ENCODE data around the gene RAB11FIP4. TPM values are rescaled to one million over a fixed set of nuclear protein-coding genes. Genes with fewer than 3 reads are reported as not detected.

The RAB11FIP4 gene
- total RNA-seq, 4 donors from 2014 or later: 0.47 to 14.1 (median 1.9) TPM

DNA sequence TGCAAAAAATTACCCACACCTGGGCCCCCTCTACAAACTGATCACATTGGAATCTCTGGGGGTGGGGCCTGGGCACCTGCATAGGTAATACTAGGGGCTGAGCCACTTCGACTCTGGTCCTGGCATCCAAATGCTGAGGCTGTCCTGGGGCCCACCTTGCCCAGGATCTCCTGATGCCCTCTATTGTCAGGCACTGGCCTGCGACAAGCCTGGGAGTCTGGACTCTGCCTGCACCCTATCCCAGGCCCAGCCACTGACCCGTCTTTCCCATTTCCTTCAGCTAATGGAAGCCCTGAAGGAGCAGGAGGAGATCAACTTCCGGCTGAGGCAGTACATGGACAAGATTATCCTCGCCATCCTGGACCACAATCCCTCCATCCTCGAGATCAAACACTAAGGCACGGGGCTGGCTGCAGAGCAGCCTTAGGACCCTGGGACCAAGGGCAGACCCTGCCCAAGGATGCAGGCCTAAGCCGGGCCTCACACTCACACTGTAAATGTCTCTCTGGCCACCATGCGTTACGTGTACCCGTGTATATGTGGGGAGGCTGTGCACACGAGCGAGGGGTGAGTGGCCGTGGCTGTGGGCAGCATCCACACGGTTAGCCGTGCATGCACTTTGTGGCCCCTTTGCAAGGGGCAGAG lies 140.0 kb downstream of the RAB11FIP4 start:
- Histone ChIP-seq H3K9me3 (no peaks in the 10 kb centered on the region), H3K4me3 (no peak overlapping the region), H3K36me3 (no peaks in the 10 kb centered on the region), H3K27ac (no peak overlapping the region), H3K4me1 (peaks cover 0 to 5% (median 3%) of the 10 kb centered on the region in 3 donors), H3K27me3 (no peaks in the 10 kb centered on the region)
- TF ChIP-seq POLR2A (IDR thresholded peaks at IDR 0.05) (no peak), POLR2AphosphoS5 (IDR thresholded peaks at IDR 0.05) (no peak), EP300 (IDR thresholded peaks at IDR 0.05) (no peak)
- TF ChIP-seq, protein P1, sequence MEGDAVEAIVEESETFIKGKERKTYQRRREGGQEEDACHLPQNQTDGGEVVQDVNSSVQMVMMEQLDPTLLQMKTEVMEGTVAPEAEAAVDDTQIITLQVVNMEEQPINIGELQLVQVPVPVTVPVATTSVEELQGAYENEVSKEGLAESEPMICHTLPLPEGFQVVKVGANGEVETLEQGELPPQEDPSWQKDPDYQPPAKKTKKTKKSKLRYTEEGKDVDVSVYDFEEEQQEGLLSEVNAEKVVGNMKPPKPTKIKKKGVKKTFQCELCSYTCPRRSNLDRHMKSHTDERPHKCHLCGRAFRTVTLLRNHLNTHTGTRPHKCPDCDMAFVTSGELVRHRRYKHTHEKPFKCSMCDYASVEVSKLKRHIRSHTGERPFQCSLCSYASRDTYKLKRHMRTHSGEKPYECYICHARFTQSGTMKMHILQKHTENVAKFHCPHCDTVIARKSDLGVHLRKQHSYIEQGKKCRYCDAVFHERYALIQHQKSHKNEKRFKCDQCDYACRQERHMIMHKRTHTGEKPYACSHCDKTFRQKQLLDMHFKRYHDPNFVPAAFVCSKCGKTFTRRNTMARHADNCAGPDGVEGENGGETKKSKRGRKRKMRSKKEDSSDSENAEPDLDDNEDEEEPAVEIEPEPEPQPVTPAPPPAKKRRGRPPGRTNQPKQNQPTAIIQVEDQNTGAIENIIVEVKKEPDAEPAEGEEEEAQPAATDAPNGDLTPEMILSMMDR (IDR thresholded peaks at IDR 0.05): no peak
- ATAC-seq: no peak
- WGBS, 2 donors (ENCODE audit: low coverage in 1 of 2): 90% methylated on average over 5 of the region's 16 CpGs; no CpG with 5 or more reads in 1 of the 2 donors

DNA sequence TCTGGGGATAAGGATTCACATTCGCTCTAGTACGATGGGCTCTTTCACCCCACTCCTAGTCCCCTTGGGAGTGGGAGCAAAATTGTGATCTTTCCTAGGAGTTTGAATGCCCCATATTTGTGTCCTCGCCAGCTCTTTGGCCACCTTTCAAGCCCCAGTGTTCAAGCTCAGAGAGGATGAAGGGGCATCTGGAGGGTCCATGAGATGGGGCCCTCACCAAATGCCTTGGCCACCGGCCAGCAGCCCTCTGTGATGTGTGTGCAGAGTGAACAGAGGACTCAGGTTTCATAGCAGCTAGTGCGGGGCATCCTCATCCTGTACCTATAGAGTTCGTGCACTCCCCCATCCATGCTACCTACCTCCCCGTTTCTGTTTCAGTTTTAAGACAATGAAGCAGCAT lies 140.6 kb downstream of the RAB11FIP4 start:
- Histone ChIP-seq H3K27me3 (no peaks in the 10 kb centered on the region), H3K36me3 (no peaks in the 10 kb centered on the region), H3K27ac (no peak overlapping the region), H3K4me1 (peaks cover 0 to 5% (median 3%) of the 10 kb centered on the region in 3 donors), H3K4me3 (no peak overlapping the region), H3K9me3 (no peaks in the 10 kb centered on the region)
- ATAC-seq: no peak
- WGBS, 2 donors (ENCODE audit: low coverage in 1 of 2): 88 to 100% methylated on average over 1 to 3 of the region's 7 CpGs
- no peak for TF ChIP-seq POLR2A (IDR thresholded peaks at IDR 0.05)
- TF ChIP-seq, protein P1 (IDR thresholded peaks at IDR 0.05): no peak
- no peak for TF ChIP-seq POLR2AphosphoS5 (IDR thresholded peaks at IDR 0.05)
- TF ChIP-seq EP300 (IDR thresholded peaks at IDR 0.05): no peak

DNA sequence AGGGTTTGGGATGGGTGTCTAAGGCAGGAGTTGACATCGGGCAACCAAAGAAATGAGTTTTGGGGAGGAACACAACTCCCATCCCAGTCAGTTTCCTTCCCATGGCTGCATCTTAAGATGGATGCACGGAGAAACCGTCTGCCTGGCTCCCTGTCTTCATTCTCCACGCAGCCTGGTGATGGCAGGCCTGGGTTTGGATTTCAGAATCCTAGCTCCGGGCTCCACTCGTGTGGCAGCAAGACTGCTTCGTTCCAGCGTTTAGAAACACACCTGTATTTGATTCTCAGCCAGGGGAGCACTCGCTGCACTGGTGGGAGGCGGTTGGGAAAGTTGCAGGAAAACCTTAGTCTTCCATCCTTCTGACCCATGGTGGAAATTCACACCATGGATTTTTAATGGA lies 141.1 kb downstream of the RAB11FIP4 start:
- Histone ChIP-seq H3K9me3 (no peaks in the 10 kb centered on the region), H3K27me3 (no peaks in the 10 kb centered on the region), H3K27ac (no peak overlapping the region), H3K4me1 (peaks cover 0 to 10% (median 3%) of the 10 kb centered on the region in 3 donors), H3K36me3 (no peaks in the 10 kb centered on the region), H3K4me3 (no peak overlapping the region)
- no peak for ATAC-seq
- 87 to 90% methylated on average over 9 to 10 of the region's 10 CpGs for WGBS, 2 donors (ENCODE audit: low coverage in 1 of 2)
- TF ChIP-seq POLR2AphosphoS5 (IDR thresholded peaks at IDR 0.05): no peak
- TF ChIP-seq EP300 (IDR thresholded peaks at IDR 0.05): no peak
- TF ChIP-seq, protein P1 (IDR thresholded peaks at IDR 0.05): no peak
- TF ChIP-seq POLR2A (IDR thresholded peaks at IDR 0.05): no peak

DNA sequence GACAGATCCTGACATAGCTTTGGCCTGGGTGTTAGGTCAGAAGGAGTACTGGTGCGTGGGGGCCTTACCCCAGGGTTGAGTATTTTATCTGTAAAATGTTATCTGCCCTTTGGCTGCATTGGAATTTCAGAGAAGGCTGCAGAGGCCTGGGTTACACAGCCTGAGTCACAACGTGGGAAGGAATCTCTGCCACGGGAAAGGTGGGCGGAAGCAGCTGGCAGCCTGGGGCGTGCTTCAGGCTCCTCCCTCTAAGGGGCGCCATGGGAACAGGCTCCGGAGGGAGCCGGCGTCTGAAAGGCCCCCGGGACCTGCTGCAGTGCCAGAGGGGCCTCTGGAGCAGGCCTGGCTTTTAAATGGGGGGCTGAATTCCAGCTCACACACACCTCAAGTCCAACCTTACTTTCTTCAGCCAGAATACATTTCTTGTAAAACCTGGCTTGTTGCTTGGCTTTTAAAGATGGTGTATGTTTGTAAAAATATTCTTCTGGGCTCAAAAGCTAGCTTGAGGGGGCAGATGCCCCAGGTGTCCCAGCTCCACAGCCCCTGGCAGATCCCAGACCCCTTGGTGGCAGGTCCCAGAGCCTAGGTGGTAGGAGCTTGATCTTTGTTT lies 142.2 kb downstream of the RAB11FIP4 start:
- ATAC-seq: no peak
- H3K27ac ChIP-seq: no peak overlapping the region
- TF ChIP-seq POLR2AphosphoS5 (IDR thresholded peaks at IDR 0.05): no peak
- TF ChIP-seq EP300 (IDR thresholded peaks at IDR 0.05): no peak
- TF ChIP-seq, protein P1 (IDR thresholded peaks at IDR 0.05): peak in 2 of 4 experiments; percentile 6 to 52
- TF ChIP-seq POLR2A (IDR thresholded peaks at IDR 0.05): no peak
- H3K27me3 ChIP-seq: no peaks in the 10 kb centered on the region
- H3K9me3 ChIP-seq: no peaks in the 10 kb centered on the region
- H3K4me3 ChIP-seq: no peak overlapping the region
- WGBS, 2 donors (ENCODE audit: low coverage in 1 of 2): 0 to 14% methylated on average over 1 to 4 of the region's 10 CpGs
- peaks cover 0 to 17% (median 3%) of the 10 kb centered on the region in 3 donors for H3K4me1 ChIP-seq
- H3K36me3 ChIP-seq: no peaks in the 10 kb centered on the region

Data from gastroesophageal sphincter (tissue), 4 donors.